NCI-H2107 treated with DMSO at 0.1 percent for 48 hours (cell line): ENCODE measurements around the gene PAPOLA.

Source experiments
- DNase-seq: peaks from one replicate; lab custom pipeline; 2025; ENCODE audit not compliant: unreplicated experiment; lab: John Stamatoyannopoulos, UW

The PAPOLA gene

GRCh38 chr14:96564389-96564788 is 62.2 kb downstream of the PAPOLA start:
- no peak for DNase-seq

- no peak for DNase-seq
Measured at GRCh38 chr14:96565811-96566210, 63.6 kb downstream of the PAPOLA start.

GRCh38 chr14:96567289-96567899 is 65.2 kb downstream of the PAPOLA start:
- DNase-seq: peak; percentile 20

GRCh38 chr14:96568621-96569020 is 66.4 kb downstream of the PAPOLA start:
- no peak for DNase-seq

- DNase-seq: no peak
Measured at GRCh38 chr14:96571311-96571710, 69.1 kb downstream of the PAPOLA start.

GRCh38 chr14:96573473-96574100 is 71.4 kb downstream of the PAPOLA start:
- DNase-seq: no peak

- no peak for DNase-seq
Measured at GRCh38 chr14:96574171-96574632, 72.0 kb downstream of the PAPOLA start.

- peak; percentile 51 for DNase-seq
Measured at GRCh38 chr14:96574633-96575632, 72.8 kb downstream of the PAPOLA start.

- DNase-seq: no peak
Measured at GRCh38 chr14:96576359-96576758, 74.2 kb downstream of the PAPOLA start.

- DNase-seq: no peak
Measured at GRCh38 chr14:96576937-96577336, 74.8 kb downstream of the PAPOLA start.

GRCh38 chr14:96578619-96579018 is 76.4 kb downstream of the PAPOLA start:
- DNase-seq: no peak

GRCh38 chr14:96579358-96579757 is 77.2 kb downstream of the PAPOLA start:
- no peak for DNase-seq

- DNase-seq: no peak
Measured at GRCh38 chr14:96579855-96580254, 77.7 kb downstream of the PAPOLA start.

GRCh38 chr14:96580566-96580965 is 78.4 kb downstream of the PAPOLA start:
- DNase-seq: no peak

- no peak for DNase-seq
Measured at GRCh38 chr14:96581026-96581425, 78.8 kb downstream of the PAPOLA start.

- DNase-seq: no peak
Measured at GRCh38 chr14:96581902-96582301, 79.7 kb downstream of the PAPOLA start.

- no peak for DNase-seq
Measured at GRCh38 chr14:96582411-96582961, 80.3 kb downstream of the PAPOLA start.

GRCh38 chr14:96582995-96583394 is 80.8 kb downstream of the PAPOLA start:
- DNase-seq: no peak

GRCh38 chr14:96583569-96584041 is 81.4 kb downstream of the PAPOLA start:
- no peak for DNase-seq

- DNase-seq: peak; percentile 54
Measured at GRCh38 chr14:96584199-96584906, 82.2 kb downstream of the PAPOLA start.
